Panc1 (cell line): Measurements from ENCODE around the gene KMT2C. TPM values are rescaled to one million over a fixed set of nuclear protein-coding genes. Genes with fewer than 3 reads are reported as not detected.

Experiments used
- ATAC-seq: fragments of 200-7000 bp; cut with Tn5 transposase; 2 replicates; pipeline ENCODE4 v1.9.1; 2020; ENCODE audit warnings: mild to moderate bottlenecking, moderate library complexity
- BruUV-seq: library from RNA; stranded (reverse); fragments of 400-500 nt; replicated peaks from 2 replicates; lab custom pipeline; 2021; lab: Mats Ljungman, UMichigan
- CTCF ChIA-PET: fragments of 300-600 bp; sonication (Branson Sonifier 250); formaldehyde crosslinking; loops from one replicate; lab custom pipeline; 2022; ENCODE audit warnings: antibody characterized with exemption; lab: Charles Lee
- POLR2A ChIA-PET: fragments of 300-600 bp; sonication (Branson Sonifier 250); formaldehyde crosslinking; loops from one replicate; lab custom pipeline; 2022; ENCODE audit warnings: antibody characterized with exemption; lab: Charles Lee
- DNase-seq: peaks from one replicate; pipeline ENCODE4 v3.0.0-alpha.2; 2010; ENCODE audit warnings: low read depth, low spot score
- H3K27ac ChIP-seq: 2 replicates; pipeline ENCODE4 v1.5.1; 2011; ENCODE audit warnings: mild to moderate bottlenecking, low read length, inconsistent platforms
- H3K27me3 ChIP-seq: fragments of 200-500 bp; sonication (Bioruptor generic); 2 replicates; pipeline ENCODE4 v1.6.0; 2014; ENCODE audit warnings: low read length, inconsistent platforms; ENCODE audit not compliant: control insufficient read depth, insufficient read depth
- H3K36me3 ChIP-seq: fragments of 200-500 bp; sonication (Bioruptor generic); 2 replicates; pipeline ENCODE4 v1.5.1; 2014; ENCODE audit warnings: inconsistent platforms, mild to moderate bottlenecking, low read length, moderate library complexity; ENCODE audit not compliant: control insufficient read depth, insufficient read depth
- H3K4me1 ChIP-seq: 2 replicates; pipeline ENCODE4 v1.5.1; 2011; ENCODE audit warnings: inconsistent platforms, mild to moderate bottlenecking, low read length, moderate library complexity; ENCODE audit not compliant: control insufficient read depth, insufficient read depth
- H3K4me3 ChIP-seq, 2 experiments: 2 replicates each; pipeline ENCODE4 v1.5.1; 2011 to 2012; ENCODE audit warnings: low read depth in 2 of 2, low read length in 2 of 2, mild to moderate bottlenecking in 2 of 2, inconsistent platforms in 1 of 2, moderate library complexity in 1 of 2
- H3K9me3 ChIP-seq: fragments of 200-500 bp; sonication (Bioruptor generic); 2 replicates; pipeline ENCODE4 v1.5.1; 2014; ENCODE audit warnings: low read depth, mild to moderate bottlenecking, inconsistent platforms, low read length, moderate library complexity; ENCODE audit not compliant: control insufficient read depth, insufficient read depth
- POLR2AphosphoS5 ChIP-seq: IDR thresholded peaks from 2 replicates; pipeline ENCODE4 v1.6.1; 2012; ENCODE audit warnings: mild to moderate bottlenecking, low read depth, low read length, moderate library complexity
- SIN3A ChIP-seq: IDR thresholded peaks from 2 replicates; pipeline ENCODE4 v1.6.1; 2012; ENCODE audit warnings: low read depth, mild to moderate bottlenecking, low read length, moderate library complexity, borderline replicate concordance; ENCODE audit not compliant: insufficient read depth
- TCF7L2 ChIP-seq: IDR thresholded peaks from 2 replicates; pipeline ENCODE4 v1.6.1; 2011; ENCODE audit warnings: mild to moderate bottlenecking, low read depth, low read length, inconsistent platforms
- in situ Hi-C: cut with HindIII; loops from 2 replicates; pipeline ENCODE4 v1.10.0; 2016; ENCODE audit warnings: low sequenced_read_pairs, low pct_unique_long_range_greater_than_20kb
- intact Hi-C: fragments of 100-400 bp; cut with micrococcal nuclease; formaldehyde crosslinking; loops from one replicate; pipeline ENCODE4 v1.10.0; 2022; ENCODE audit not compliant: unreplicated experiment
- total RNA-seq: library from RNA; stranded (reverse); gene quantifications from one replicate; pipeline ENCODE4 v1.2.1, GENCODE V29; 2021; ENCODE audit not compliant: unreplicated experiment
- TF ChIP-seq, protein P1 (sequence below), 2 experiments: IDR thresholded peaks; 2 replicates each; pipeline ENCODE4 v1.6.1; 2011 to 2012; ENCODE audit warnings: low read depth in 2 of 2, control low read depth in 1 of 2, low read length in 1 of 2, mild to moderate bottlenecking in 1 of 2, moderate library complexity in 1 of 2; ENCODE audit not compliant: insufficient read depth in 1 of 2
- TF ChIP-seq, protein P2 (sequence below): fragments of 450-650 bp; IDR thresholded peaks from 2 replicates; pipeline ENCODE4 v1.5.1; 2017; ENCODE audit warnings: mild to moderate bottlenecking

The KMT2C gene
- total RNA-seq, 1 experiment from 2014 or later: 42.5 TPM

DNA sequence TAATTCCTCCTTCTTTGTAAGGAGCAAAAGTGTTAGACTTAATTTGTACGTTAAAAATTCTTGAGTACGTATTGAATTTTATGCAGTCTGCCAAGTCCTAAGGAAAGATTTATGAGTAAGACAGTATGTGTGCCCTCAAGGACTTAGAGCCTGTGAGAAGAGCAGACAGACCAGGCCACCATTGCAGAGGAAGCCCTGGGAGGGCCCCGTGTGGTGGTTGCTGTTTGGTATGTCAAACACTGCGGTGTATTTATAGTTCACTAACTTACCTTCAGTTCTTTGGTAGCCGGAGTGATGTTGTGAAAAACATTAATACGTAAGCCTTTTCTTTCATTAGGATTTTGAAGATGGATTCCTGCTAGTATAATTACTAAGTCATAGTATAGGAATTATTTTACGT, 327.4 kb downstream of the KMT2C start:
- intact Hi-C loops (no loop called here), in situ Hi-C loops (no loop called here)
- DNase-seq (no peak), ATAC-seq (no peak)
- TF ChIP-seq, protein P1, sequence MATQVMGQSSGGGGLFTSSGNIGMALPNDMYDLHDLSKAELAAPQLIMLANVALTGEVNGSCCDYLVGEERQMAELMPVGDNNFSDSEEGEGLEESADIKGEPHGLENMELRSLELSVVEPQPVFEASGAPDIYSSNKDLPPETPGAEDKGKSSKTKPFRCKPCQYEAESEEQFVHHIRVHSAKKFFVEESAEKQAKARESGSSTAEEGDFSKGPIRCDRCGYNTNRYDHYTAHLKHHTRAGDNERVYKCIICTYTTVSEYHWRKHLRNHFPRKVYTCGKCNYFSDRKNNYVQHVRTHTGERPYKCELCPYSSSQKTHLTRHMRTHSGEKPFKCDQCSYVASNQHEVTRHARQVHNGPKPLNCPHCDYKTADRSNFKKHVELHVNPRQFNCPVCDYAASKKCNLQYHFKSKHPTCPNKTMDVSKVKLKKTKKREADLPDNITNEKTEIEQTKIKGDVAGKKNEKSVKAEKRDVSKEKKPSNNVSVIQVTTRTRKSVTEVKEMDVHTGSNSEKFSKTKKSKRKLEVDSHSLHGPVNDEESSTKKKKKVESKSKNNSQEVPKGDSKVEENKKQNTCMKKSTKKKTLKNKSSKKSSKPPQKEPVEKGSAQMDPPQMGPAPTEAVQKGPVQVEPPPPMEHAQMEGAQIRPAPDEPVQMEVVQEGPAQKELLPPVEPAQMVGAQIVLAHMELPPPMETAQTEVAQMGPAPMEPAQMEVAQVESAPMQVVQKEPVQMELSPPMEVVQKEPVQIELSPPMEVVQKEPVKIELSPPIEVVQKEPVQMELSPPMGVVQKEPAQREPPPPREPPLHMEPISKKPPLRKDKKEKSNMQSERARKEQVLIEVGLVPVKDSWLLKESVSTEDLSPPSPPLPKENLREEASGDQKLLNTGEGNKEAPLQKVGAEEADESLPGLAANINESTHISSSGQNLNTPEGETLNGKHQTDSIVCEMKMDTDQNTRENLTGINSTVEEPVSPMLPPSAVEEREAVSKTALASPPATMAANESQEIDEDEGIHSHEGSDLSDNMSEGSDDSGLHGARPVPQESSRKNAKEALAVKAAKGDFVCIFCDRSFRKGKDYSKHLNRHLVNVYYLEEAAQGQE (IDR thresholded peaks at IDR 0.05; ENCODE audit: insufficient read depth in 1 of 2, low read depth in 2 of 2, low read length in 1 of 2): no peak
- Histone ChIP-seq H3K4me1 (no peaks in the 10 kb centered on the region), H3K27me3 (no peaks in the 10 kb centered on the region), H3K36me3 (0 out of 2 replicates have a peak, but pooled peaks cover 7% of the 10 kb centered on the region), H3K27ac (no peak overlapping the region), H3K9me3 (no peaks in the 10 kb centered on the region), H3K4me3 (no peak overlapping the region)
- ChIA-PET CTCF (no interaction called here), POLR2A (no interaction called here)
- BruUV-seq: no TSS peak

DNA sequence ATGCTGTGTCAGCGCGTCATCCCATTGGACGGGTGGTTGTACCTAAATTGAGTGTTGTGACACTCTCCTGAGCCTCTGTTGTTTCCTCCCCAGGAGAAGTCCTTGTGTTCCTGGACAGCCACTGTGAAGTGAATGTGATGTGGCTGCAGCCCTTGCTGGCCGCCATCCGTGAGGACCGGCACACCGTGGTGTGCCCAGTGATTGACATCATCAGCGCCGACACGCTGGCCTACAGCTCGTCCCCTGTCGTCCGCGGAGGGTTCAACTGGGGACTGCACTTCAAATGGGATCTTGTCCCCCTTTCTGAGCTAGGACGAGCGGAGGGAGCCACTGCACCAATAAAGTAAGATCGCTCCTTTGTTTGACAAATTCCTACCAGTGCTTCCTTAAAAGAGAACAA, 327.9 kb downstream of the KMT2C start:
- in situ Hi-C loops (no loop called here), intact Hi-C loops (no loop called here)

More for the DNA sequence above, 327.9 kb downstream of the KMT2C start:
- no peaks in the 10 kb centered on the region for H3K27me3 ChIP-seq
- H3K36me3 ChIP-seq: 0 out of 2 replicates have a peak, but pooled peaks cover 7% of the 10 kb centered on the region
- no peak for DNase-seq
- no peaks in the 10 kb centered on the region for H3K9me3 ChIP-seq
- TF ChIP-seq, protein P1 (IDR thresholded peaks at IDR 0.05; ENCODE audit: insufficient read depth in 1 of 2, low read depth in 2 of 2, low read length in 1 of 2): no peak
- no peak for TF ChIP-seq POLR2AphosphoS5
- TF ChIP-seq TCF7L2: no peak
- TF ChIP-seq, protein P2, sequence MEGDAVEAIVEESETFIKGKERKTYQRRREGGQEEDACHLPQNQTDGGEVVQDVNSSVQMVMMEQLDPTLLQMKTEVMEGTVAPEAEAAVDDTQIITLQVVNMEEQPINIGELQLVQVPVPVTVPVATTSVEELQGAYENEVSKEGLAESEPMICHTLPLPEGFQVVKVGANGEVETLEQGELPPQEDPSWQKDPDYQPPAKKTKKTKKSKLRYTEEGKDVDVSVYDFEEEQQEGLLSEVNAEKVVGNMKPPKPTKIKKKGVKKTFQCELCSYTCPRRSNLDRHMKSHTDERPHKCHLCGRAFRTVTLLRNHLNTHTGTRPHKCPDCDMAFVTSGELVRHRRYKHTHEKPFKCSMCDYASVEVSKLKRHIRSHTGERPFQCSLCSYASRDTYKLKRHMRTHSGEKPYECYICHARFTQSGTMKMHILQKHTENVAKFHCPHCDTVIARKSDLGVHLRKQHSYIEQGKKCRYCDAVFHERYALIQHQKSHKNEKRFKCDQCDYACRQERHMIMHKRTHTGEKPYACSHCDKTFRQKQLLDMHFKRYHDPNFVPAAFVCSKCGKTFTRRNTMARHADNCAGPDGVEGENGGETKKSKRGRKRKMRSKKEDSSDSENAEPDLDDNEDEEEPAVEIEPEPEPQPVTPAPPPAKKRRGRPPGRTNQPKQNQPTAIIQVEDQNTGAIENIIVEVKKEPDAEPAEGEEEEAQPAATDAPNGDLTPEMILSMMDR: no peak
- TF ChIP-seq SIN3A: no peak
- no peak overlapping the region for H3K4me3 ChIP-seq
- H3K4me1 ChIP-seq: no peaks in the 10 kb centered on the region
- no TSS peak for BruUV-seq
- ChIA-PET POLR2A (no interaction called here), CTCF (no interaction called here)
- H3K27ac ChIP-seq: no peak overlapping the region
- no peak for ATAC-seq
